Activated T-helper 1 cell treated with anti-CD3 and anti-CD28 coated beads, Interleukin-12 subunit alpha, Interleukin-12 subunit beta, Interleukin-2, Interleukin-4 antibody, amounts not matched to agents 30 ng/mL and 10 ng/mL and 1 ng/mL, durations not matched to agents 14 hours and 24 hours and 36 hours (primary cell): ENCODE measurements around the gene DGKZ. TPM values are rescaled to one million over a fixed set of nuclear protein-coding genes. Genes with fewer than 3 reads are reported as not detected.

ENCODE experiments used
- DNase-seq: peaks from one replicate; pipeline ENCODE4 v3.0.0; 2021; ENCODE audit warnings: low spot score
- H3K27ac Mint-ChIP-seq: one replicate; pipeline ENCODE4 v1.8.0; 2021; ENCODE audit warnings: mild to moderate bottlenecking, mixed read lengths
- H3K27me3 Mint-ChIP-seq: one replicate; pipeline ENCODE4 v1.8.0; 2022; ENCODE audit warnings: mild to moderate bottlenecking, moderate library complexity, mixed read lengths; ENCODE audit not compliant: insufficient read depth
- H3K36me3 Mint-ChIP-seq: one replicate; pipeline ENCODE4 v1.8.0; 2021; ENCODE audit warnings: low read depth, mixed read lengths
- H3K4me1 Mint-ChIP-seq: one replicate; pipeline ENCODE4 v1.8.0; 2021; ENCODE audit warnings: low read depth, mixed read lengths
- H3K4me3 Mint-ChIP-seq: one replicate; pipeline ENCODE4 v1.8.0; 2021; ENCODE audit warnings: mild to moderate bottlenecking, moderate library complexity, mixed read lengths
- H3K9me3 Mint-ChIP-seq: one replicate; pipeline ENCODE4 v1.8.0; 2021; ENCODE audit warnings: mixed read lengths
- intact Hi-C: fragments of 100-400 bp; cut with micrococcal nuclease; formaldehyde crosslinking; loops from one replicate; pipeline ENCODE4 v1.15.1; 2024
- total RNA-seq: library from RNA; stranded (reverse); gene quantifications from 2 replicates; pipeline ENCODE4 v1.2.3, GENCODE V29; 2022

The DGKZ gene
- total RNA-seq, 1 donor from 2014 or later = 101 TPM

GRCh38 chr11:46383404-46383758 lies 36.1 kb downstream of the DGKZ start:
- Mint-ChIP-seq H3K27ac (no peak overlapping the region), H3K27me3 (peaks cover 23% of the 10 kb centered on the region), H3K36me3 (peaks cover 3% of the 10 kb centered on the region), H3K4me3 (no peak overlapping the region), H3K9me3 (no peaks in the 10 kb centered on the region), H3K4me1 (peaks cover 12% of the 10 kb centered on the region)
- DNase-seq = no peak
- intact Hi-C loops = loop anchor here (5.0 kb wide), 1 partner anchor 146 kb away; no protein-coding TSS in a partner anchor

- peaks cover 25% of the 10 kb centered on the region for H3K27me3 Mint-ChIP-seq
- H3K27ac Mint-ChIP-seq = no peak overlapping the region
- peaks cover 15% of the 10 kb centered on the region for H3K4me1 Mint-ChIP-seq
- intact Hi-C loops = loop anchor here (5.0 kb wide), 1 partner anchor 147 kb away; no protein-coding TSS in a partner anchor
- no peak overlapping the region for H3K4me3 Mint-ChIP-seq
- DNase-seq = no peak
- H3K36me3 Mint-ChIP-seq = peaks cover 2% of the 10 kb centered on the region
- H3K9me3 Mint-ChIP-seq = no peaks in the 10 kb centered on the region
Observed at GRCh38 chr11:46383974-46384701, 36.9 kb downstream of the DGKZ start.

- Mint-ChIP-seq H3K27me3 (peaks cover 36% of the 10 kb centered on the region), H3K36me3 (no peaks in the 10 kb centered on the region)
Observed at GRCh38 chr11:46385169-46386004, 38.1 kb downstream of the DGKZ start.

GRCh38 chr11:46386005-46386578 lies 38.8 kb downstream of the DGKZ start:
- no peak for DNase-seq
- intact Hi-C loops = no loop called here
- Mint-ChIP-seq H3K9me3 (no peaks in the 10 kb centered on the region), H3K4me3 (no peak overlapping the region), H3K36me3 (no peaks in the 10 kb centered on the region), H3K4me1 (peaks cover 15% of the 10 kb centered on the region), H3K27me3 (peaks cover 42% of the 10 kb centered on the region), H3K27ac (no peak overlapping the region)

More at GRCh38 chr11:46385169-46386004, 38.1 kb downstream of the DGKZ start:
- Mint-ChIP-seq H3K27ac (no peak overlapping the region), H3K4me3 (peak overlapping the region; percentile 30), H3K4me1 (peaks cover 15% of the 10 kb centered on the region), H3K9me3 (no peaks in the 10 kb centered on the region)
- intact Hi-C loops = no loop called here
- DNase-seq = no peak

- Mint-ChIP-seq H3K4me3 (no peak overlapping the region), H3K27me3 (peaks cover 42% of the 10 kb centered on the region), H3K27ac (no peak overlapping the region), H3K9me3 (no peaks in the 10 kb centered on the region), H3K36me3 (no peaks in the 10 kb centered on the region), H3K4me1 (peaks cover 15% of the 10 kb centered on the region)
- no peak for DNase-seq
- intact Hi-C loops = no loop called here
Observed at GRCh38 chr11:46386674-46387073, 39.4 kb downstream of the DGKZ start.

GRCh38 chr11:46387456-46387855 lies 40.2 kb downstream of the DGKZ start:
- Mint-ChIP-seq H3K4me1 (peaks cover 15% of the 10 kb centered on the region), H3K27me3 (peaks cover 42% of the 10 kb centered on the region), H3K4me3 (no peak overlapping the region), H3K9me3 (no peaks in the 10 kb centered on the region), H3K27ac (no peak overlapping the region), H3K36me3 (no peaks in the 10 kb centered on the region)
- DNase-seq = no peak
- intact Hi-C loops = no loop called here

- peaks cover 21% of the 10 kb centered on the region for H3K4me1 Mint-ChIP-seq
- peaks cover 48% of the 10 kb centered on the region for H3K27me3 Mint-ChIP-seq
- no peak for DNase-seq
- H3K27ac Mint-ChIP-seq = peak overlapping the region; percentile 61
- H3K4me3 Mint-ChIP-seq = peak overlapping the region; percentile 58
- intact Hi-C loops = loop anchor here (2.0 kb wide), 2 partner anchors 141 to 229 kb away; partner anchors contain the start of genes ATG13 and HARBI1
- H3K9me3 Mint-ChIP-seq = no peaks in the 10 kb centered on the region
- H3K36me3 Mint-ChIP-seq = no peaks in the 10 kb centered on the region
Observed at GRCh38 chr11:46387919-46388618, 40.8 kb downstream of the DGKZ start.

- no peaks in the 10 kb centered on the region for H3K36me3 Mint-ChIP-seq
- H3K4me3 Mint-ChIP-seq = no peak overlapping the region
- H3K27ac Mint-ChIP-seq = no peak overlapping the region
- peaks cover 52% of the 10 kb centered on the region for H3K27me3 Mint-ChIP-seq
- peaks cover 23% of the 10 kb centered on the region for H3K4me1 Mint-ChIP-seq
- intact Hi-C loops = loop anchor here (1.0 to 2.0 kb wide), 6 partner anchors 9 to 311 kb away; partner anchors contain the start of genes ARHGAP1, ATG13 and HARBI1
- no peak for DNase-seq
- H3K9me3 Mint-ChIP-seq = no peaks in the 10 kb centered on the region
Observed at GRCh38 chr11:46388619-46389449, 41.6 kb downstream of the DGKZ start.

- H3K27me3 Mint-ChIP-seq = peaks cover 52% of the 10 kb centered on the region
- H3K36me3 Mint-ChIP-seq = no peaks in the 10 kb centered on the region
- peaks cover 23% of the 10 kb centered on the region for H3K4me1 Mint-ChIP-seq
- intact Hi-C loops = loop anchor here (1.0 to 2.0 kb wide), 6 partner anchors 9 to 311 kb away; partner anchors contain the start of genes ARHGAP1, ATG13 and HARBI1
- H3K9me3 Mint-ChIP-seq = no peaks in the 10 kb centered on the region
- H3K4me3 Mint-ChIP-seq = peak overlapping the region; percentile 60
- H3K27ac Mint-ChIP-seq = no peak overlapping the region
- DNase-seq = peak; percentile 45
Observed at GRCh38 chr11:46389450-46390330, 42.4 kb downstream of the DGKZ start.

- H3K36me3 Mint-ChIP-seq = no peaks in the 10 kb centered on the region
- intact Hi-C loops = no loop called here
- peaks cover 23% of the 10 kb centered on the region for H3K4me1 Mint-ChIP-seq
- H3K4me3 Mint-ChIP-seq = peak overlapping the region; percentile 60
- peaks cover 52% of the 10 kb centered on the region for H3K27me3 Mint-ChIP-seq
- DNase-seq = no peak
- H3K9me3 Mint-ChIP-seq = no peaks in the 10 kb centered on the region
- no peak overlapping the region for H3K27ac Mint-ChIP-seq
Observed at GRCh38 chr11:46390331-46391171, 43.3 kb downstream of the DGKZ start.
